ENCODE results near the gene TROAP. TPM values are rescaled to one million over a fixed set of nuclear protein-coding genes. Genes with fewer than 3 reads are reported as not detected.

The TROAP gene
- total RNA-seq, 2 donors from 2014 or later: 11.8 to 51.8 TPM

Other genes starting within 250 kb of the TROAP start
- gene DHH, start 228.5 kb upstream of the TROAP start, total RNA-seq: under 1 TPM; 0.29 to 0.52 TPM
- 10 to 100 TPM; 36.9 to 38.2 TPM for gene LMBR1L, start 212.4 kb upstream of the TROAP start, total RNA-seq
- 1,000 to 10,000 TPM in 1 of 2 donors, 100 to 1,000 TPM in 1; 445 to 1,717 TPM for gene TUBA1B, start 191.9 kb upstream of the TROAP start, total RNA-seq
- 10 to 100 TPM; 16.9 to 70.3 TPM for gene TUBA1A, start 134.2 kb upstream of the TROAP start, total RNA-seq
- gene TUBA1C, start 58.2 kb upstream of the TROAP start, total RNA-seq: 100 to 1,000 TPM; 183 to 368 TPM
- 10 to 100 TPM in 1 of 2 donors, 1 to 10 TPM in 1; 3.9 to 21.9 TPM for gene PRPH, start 28.1 kb upstream of the TROAP start, total RNA-seq
- not detected for gene C1QL4, start 13.9 kb downstream of the TROAP start, total RNA-seq
- gene DNAJC22, start 23.6 kb downstream of the TROAP start, total RNA-seq: 10 to 100 TPM; 29.0 to 34.2 TPM
- 10 to 100 TPM; 17.2 to 21.9 TPM for gene SPATS2, start 44.2 kb downstream of the TROAP start, total RNA-seq
- under 1 TPM; 0.05 to 0.13 TPM for gene KCNH3, start 215.8 kb downstream of the TROAP start, total RNA-seq
- gene MCRS1, start 244.9 kb downstream of the TROAP start, total RNA-seq: 10 to 100 TPM; 53.8 to 78.7 TPM